ENCODE data around the gene BNC2.

BNC2 gene

GRCh38 chr9:16361939-16362338 is 508.5 kb downstream of the BNC2 start:
- Mint-ChIP-seq H3K9me3 (peaks cover 23% of the 10 kb centered on the region), H3K4me3 (no peak overlapping the region), H3K27ac (no peak overlapping the region), H3K27me3 (ENCODE audit: low read depth, poor library complexity) (peaks cover 10% of the 10 kb centered on the region), H3K36me3 (ENCODE audit: low read depth) (peaks cover 4% of the 10 kb centered on the region), H3K4me1 (no peaks in the 10 kb centered on the region)
- no peak for DNase-seq
- no peak for TF ChIP-seq CTCF (IDR thresholded peaks at IDR 0.05)

GRCh38 chr9:16361118-16361517 is 509.4 kb downstream of the BNC2 start:
- Mint-ChIP-seq H3K4me3 (no peak overlapping the region), H3K4me1 (no peaks in the 10 kb centered on the region), H3K27me3 (ENCODE audit: low read depth, poor library complexity) (peaks cover 10% of the 10 kb centered on the region), H3K36me3 (ENCODE audit: low read depth) (peaks cover 4% of the 10 kb centered on the region), H3K9me3 (peaks cover 15% of the 10 kb centered on the region), H3K27ac (no peak overlapping the region)
- TF ChIP-seq CTCF (IDR thresholded peaks at IDR 0.05), result no peak
- DNase-seq, result no peak

GRCh38 chr9:16360247-16360646 is 510.2 kb downstream of the BNC2 start:
- TF ChIP-seq CTCF (IDR thresholded peaks at IDR 0.05), result no peak
- no peak overlapping the region for H3K4me3 Mint-ChIP-seq
- no peak for DNase-seq
- H3K4me1 Mint-ChIP-seq, result no peaks in the 10 kb centered on the region
- peaks cover 14% of the 10 kb centered on the region for H3K27me3 Mint-ChIP-seq (ENCODE audit: low read depth, poor library complexity)
- H3K36me3 Mint-ChIP-seq (ENCODE audit: low read depth), result peaks cover 4% of the 10 kb centered on the region
- H3K27ac Mint-ChIP-seq, result no peak overlapping the region
- peaks cover 12% of the 10 kb centered on the region for H3K9me3 Mint-ChIP-seq
